Endodermal cell (in vitro differentiated cells): ENCODE data around the gene ADCY10. TPM values are rescaled to one million over a fixed set of nuclear protein-coding genes. Genes with fewer than 3 reads are reported as not detected.
"Not testable (repeated sequence)": the region's sequence is repeated elsewhere in the genome, so short reads cannot be mapped to it uniquely, and the experiment has no call there.

Experiments
- DNase-seq: peaks from one replicate; pipeline ENCODE4 v3.0.0-alpha.2; 2017
- H3K27ac ChIP-seq: 2 replicates; pipeline ENCODE4 v1.5.1; 2013; ENCODE audit warnings: mild to moderate bottlenecking, low read depth, low read length, moderate library complexity
- H3K27me3 ChIP-seq: 2 replicates; pipeline ENCODE4 v1.6.1; 2013; ENCODE audit warnings: mild to moderate bottlenecking, low read length, moderate library complexity; ENCODE audit not compliant: insufficient read depth, control insufficient read depth, poor library complexity, severe bottlenecking
- H3K36me3 ChIP-seq: 2 replicates; pipeline ENCODE4 v1.7.0; 2013; ENCODE audit warnings: mild to moderate bottlenecking, low read length, moderate library complexity; ENCODE audit not compliant: control insufficient read depth, insufficient read depth
- H3K4me1 ChIP-seq: one replicate; pipeline ENCODE4 v1.7.0; 2013; ENCODE audit warnings: low read length; ENCODE audit not compliant: control insufficient read depth, insufficient read depth
- H3K4me3 ChIP-seq: 2 replicates; pipeline ENCODE4 v1.5.1; 2013; ENCODE audit warnings: mild to moderate bottlenecking, low read length, moderate library complexity
- H3K9ac ChIP-seq: 2 replicates; pipeline ENCODE4 v1.6.1; 2013; ENCODE audit warnings: mild to moderate bottlenecking, low read length, moderate library complexity; ENCODE audit not compliant: poor library complexity, severe bottlenecking; ENCODE audit errors: extremely low read depth
- H3K9me3 ChIP-seq: 2 replicates; pipeline ENCODE4 v1.6.1; 2013; ENCODE audit warnings: mild to moderate bottlenecking, low read length, moderate library complexity; ENCODE audit not compliant: control insufficient read depth
- H3K27ac Mint-ChIP-seq: 2 replicates; pipeline ENCODE4 v1.8.0; 2020; ENCODE audit warnings: mixed read lengths
- H3K27me3 Mint-ChIP-seq: 2 replicates; pipeline ENCODE4 v1.8.0; 2021; ENCODE audit warnings: mild to moderate bottlenecking, mixed read lengths; ENCODE audit not compliant: insufficient read depth
- H3K36me3 Mint-ChIP-seq: 2 replicates; pipeline ENCODE4 v1.8.0; 2020; ENCODE audit warnings: low read depth, mixed read lengths
- H3K4me1 Mint-ChIP-seq: 2 replicates; pipeline ENCODE4 v1.8.0; 2020; ENCODE audit warnings: mixed read lengths
- H3K4me3 Mint-ChIP-seq: 2 replicates; pipeline ENCODE4 v1.8.0; 2020; ENCODE audit warnings: mild to moderate bottlenecking, moderate library complexity, mixed read lengths
- H3K9me3 Mint-ChIP-seq: 2 replicates; pipeline ENCODE4 v1.8.0; 2020; ENCODE audit warnings: mild to moderate bottlenecking, mixed read lengths
- CTCF ChIP-seq: fragments of 200-600 bp; sonication (generic); conservative IDR thresholded peaks from 2 replicates; pipeline ENCODE4 v1.5.0; 2021; ENCODE audit warnings: antibody characterized with exemption, mild to moderate bottlenecking
- WGBS, 2 experiments: methylation state at CpG; one replicate each; pipeline versions ENCODE4 v1.1.5 to v1.1.7; 2013; ENCODE audit warnings: missing lambda C conversion rate in 2 of 2, mixed read lengths in 1 of 2; ENCODE audit not compliant: insufficient coverage in 1 of 2, insufficient read length in 1 of 2; 5-methylcytosine and 5-hydroxymethylcytosine counted together
- total RNA-seq, 2 donors: library from RNA; stranded (reverse); fragmentation: NEBNext Ultra II Directional in 1 of 2; extraction: Animal tissue kit (Norgen Biotek cat#: 25700) in 1 of 2; gene quantifications; 2 replicates in 1 of 2; 3 replicates in 1 of 2; pipeline ENCODE4 v1.2.1, GENCODE V29; 2021

The ADCY10 gene
- total RNA-seq, 2 donors from 2014 or later = 0.13 TPM; not detected in 1

DNA sequence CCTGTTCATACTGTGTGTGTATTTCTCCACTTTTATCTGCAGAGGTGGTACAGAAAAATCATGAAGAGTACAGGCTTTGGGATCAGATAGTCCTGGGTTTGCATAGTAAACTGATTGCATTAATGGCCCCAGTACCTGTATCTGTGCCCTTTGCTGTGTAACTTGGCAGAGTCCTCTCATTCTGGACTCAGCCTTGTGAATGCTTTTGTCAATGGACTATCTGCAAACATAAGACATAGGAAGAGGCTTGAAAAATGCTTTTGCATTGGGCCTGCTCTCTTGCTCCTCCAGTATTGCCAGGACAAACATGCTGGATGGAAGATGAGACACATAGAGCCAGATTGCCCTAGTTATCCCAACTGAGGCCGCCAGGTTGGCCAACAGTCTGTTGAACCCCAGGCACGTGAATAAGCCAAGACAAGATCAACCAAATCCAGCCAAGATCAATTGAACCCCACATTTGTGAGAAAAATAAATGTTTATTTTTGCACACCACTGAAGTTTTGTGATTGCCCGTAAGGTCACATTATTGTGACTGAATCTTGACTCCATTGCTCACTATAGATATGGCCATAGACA lies 37.2 kb downstream of the ADCY10 start:
- Mint-ChIP-seq H3K9me3 (no peaks in the 10 kb centered on the region), H3K27me3 (no peaks in the 10 kb centered on the region)
- WGBS, 2 experiments = 96% methylated on average over 3 of the region's 3 CpGs; no CpG with 5 or more reads in 1 of the 2 experiments

DNA sequence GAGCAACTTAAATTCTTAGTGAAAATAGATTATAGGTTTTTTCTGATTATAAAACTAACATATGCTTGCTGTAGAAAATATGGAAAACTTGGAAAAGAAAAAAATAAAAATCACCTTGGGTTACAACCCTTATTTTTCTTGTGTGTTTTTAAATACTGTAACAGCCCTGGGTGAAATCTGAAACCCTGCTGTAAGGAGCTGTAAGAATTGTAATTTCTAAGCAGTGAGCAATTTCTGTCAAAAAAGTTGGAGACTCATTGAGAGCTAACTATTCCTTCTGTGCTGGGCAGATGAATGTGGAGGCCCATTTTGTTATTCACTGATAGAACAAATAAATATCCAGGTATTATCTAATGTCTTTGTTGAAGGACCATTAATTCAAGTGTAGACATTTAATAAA lies 42.6 kb downstream of the ADCY10 start:
- H3K27ac ChIP-seq = no peak overlapping the region

More for the DNA sequence above, 37.2 kb downstream of the ADCY10 start:
- H3K4me1 Mint-ChIP-seq = peaks cover 17% of the 10 kb centered on the region
- no peak overlapping the region for H3K9ac ChIP-seq
- no peaks in the 10 kb centered on the region for H3K27me3 ChIP-seq
- peaks cover 3% of the 10 kb centered on the region for H3K4me1 ChIP-seq
- no peaks in the 10 kb centered on the region for H3K9me3 ChIP-seq
- H3K4me3 ChIP-seq = no peak overlapping the region
- no peak for DNase-seq
- no peak overlapping the region for H3K27ac ChIP-seq
- H3K36me3 Mint-ChIP-seq = no peaks in the 10 kb centered on the region
- no peaks in the 10 kb centered on the region for H3K36me3 ChIP-seq
- no peak overlapping the region for H3K27ac Mint-ChIP-seq
- no peak overlapping the region for H3K4me3 Mint-ChIP-seq
- no peak for TF ChIP-seq CTCF

DNA sequence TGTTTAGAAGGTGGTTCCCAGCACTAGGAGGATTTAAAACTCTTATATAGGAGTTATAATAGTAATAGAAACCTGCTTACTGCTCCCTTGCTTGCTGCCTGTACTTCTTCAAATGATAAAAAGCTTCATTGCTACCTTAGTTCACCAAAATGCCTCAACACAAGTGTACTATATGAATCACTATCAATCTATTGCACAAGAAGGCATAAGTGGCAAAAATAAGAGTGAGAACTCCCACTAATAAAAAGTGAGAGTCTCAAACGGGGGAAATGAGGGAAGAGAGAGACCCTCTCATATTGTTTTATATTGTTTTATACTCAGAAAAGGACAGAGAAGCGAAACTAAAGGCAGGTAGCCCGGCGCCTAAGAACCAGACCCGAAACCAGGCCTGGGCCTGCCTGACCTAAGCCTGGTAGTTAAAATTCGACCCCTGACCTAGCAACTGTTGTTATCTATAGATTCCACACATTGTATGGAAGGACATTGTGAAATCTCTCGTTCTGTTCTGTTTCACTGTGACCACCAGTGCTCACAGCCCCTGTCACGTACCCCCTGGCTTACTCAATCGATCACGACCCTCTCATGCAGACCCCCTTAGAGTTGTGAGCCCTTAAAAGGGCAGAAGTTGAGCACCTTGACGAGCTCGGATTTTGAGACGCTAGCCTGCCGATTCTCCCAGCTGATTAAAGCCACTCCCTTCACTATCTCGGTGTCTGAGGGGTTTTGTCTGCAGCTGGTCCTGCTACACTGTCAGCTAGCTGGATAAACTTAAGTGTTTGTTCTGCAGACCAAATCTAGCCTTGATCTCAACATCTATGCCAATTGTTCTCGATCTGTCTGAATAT lies 44.6 kb downstream of the ADCY10 start:
- H3K36me3 ChIP-seq, H3K9me3 Mint-ChIP-seq, H3K27me3 Mint-ChIP-seq, H3K4me1 ChIP-seq, H3K9me3 ChIP-seq, H3K27ac ChIP-seq, H3K9ac ChIP-seq, H3K4me3 Mint-ChIP-seq, H3K27me3 ChIP-seq, H3K36me3 Mint-ChIP-seq: not testable (repeated sequence)
- 64 to 80% methylated on average over 11 to 16 of the region's 16 CpGs for WGBS, 2 experiments
- peak overlapping the region; percentile 92 for H3K27ac Mint-ChIP-seq
- H3K4me1 Mint-ChIP-seq = peaks cover 49% of the 10 kb centered on the region
- DNase-seq = peak; percentile 55
- peak overlapping the region; percentile 35 for H3K4me3 ChIP-seq

More for the DNA sequence above, 42.6 kb downstream of the ADCY10 start:
- H3K4me1 ChIP-seq = peaks cover 7% of the 10 kb centered on the region
- H3K4me1 Mint-ChIP-seq = peaks cover 41% of the 10 kb centered on the region
- H3K4me3 Mint-ChIP-seq = no peak overlapping the region
- no peak overlapping the region for H3K27ac Mint-ChIP-seq
- no peak for DNase-seq
- no peaks in the 10 kb centered on the region for H3K36me3 Mint-ChIP-seq
- no peak overlapping the region for H3K9ac ChIP-seq
- no peak for TF ChIP-seq CTCF
- no peaks in the 10 kb centered on the region for H3K9me3 Mint-ChIP-seq
- H3K27me3 Mint-ChIP-seq = no peaks in the 10 kb centered on the region
- no peaks in the 10 kb centered on the region for H3K27me3 ChIP-seq
- H3K36me3 ChIP-seq = peaks cover 5% of the 10 kb centered on the region
- H3K9me3 ChIP-seq = no peaks in the 10 kb centered on the region
- H3K4me3 ChIP-seq = no peak overlapping the region

DNA sequence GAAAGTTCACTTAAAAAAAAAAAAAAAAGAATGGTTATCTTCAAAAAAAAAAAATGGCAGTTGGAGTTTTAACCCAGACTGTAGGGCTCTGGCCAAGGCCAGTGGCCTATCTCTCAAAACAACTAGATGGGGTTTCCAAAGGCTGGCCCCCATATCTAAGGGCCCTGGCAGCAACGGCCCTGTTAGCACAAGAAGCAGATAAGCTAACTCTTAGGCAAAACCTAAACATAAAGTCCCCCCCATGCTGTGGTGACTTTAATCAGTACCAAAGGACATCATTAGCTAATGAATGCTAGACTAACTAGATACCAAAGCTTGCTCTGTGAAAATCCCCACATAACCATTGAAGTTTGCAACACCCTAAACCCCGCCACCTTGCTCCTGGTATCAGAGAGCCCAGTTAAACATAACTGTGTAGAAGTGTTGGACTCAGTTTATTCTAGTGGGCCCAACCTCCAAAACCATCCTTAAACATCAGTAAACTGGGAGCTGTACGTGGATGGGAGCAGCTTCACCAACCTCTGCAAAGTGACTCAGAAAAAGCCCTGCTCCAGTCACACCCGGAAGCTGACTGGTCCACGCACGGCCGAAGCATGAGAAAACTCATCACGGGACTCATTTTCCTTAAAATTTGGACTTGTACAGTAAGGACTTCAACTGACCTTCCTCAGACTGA lies 47.1 kb downstream of the ADCY10 start:
- not testable (repeated sequence) for DNase-seq
- 79% methylated on average over 3 of the region's 8 CpGs; no CpG with 5 or more reads in 1 of the 2 experiments for WGBS, 2 experiments

DNA sequence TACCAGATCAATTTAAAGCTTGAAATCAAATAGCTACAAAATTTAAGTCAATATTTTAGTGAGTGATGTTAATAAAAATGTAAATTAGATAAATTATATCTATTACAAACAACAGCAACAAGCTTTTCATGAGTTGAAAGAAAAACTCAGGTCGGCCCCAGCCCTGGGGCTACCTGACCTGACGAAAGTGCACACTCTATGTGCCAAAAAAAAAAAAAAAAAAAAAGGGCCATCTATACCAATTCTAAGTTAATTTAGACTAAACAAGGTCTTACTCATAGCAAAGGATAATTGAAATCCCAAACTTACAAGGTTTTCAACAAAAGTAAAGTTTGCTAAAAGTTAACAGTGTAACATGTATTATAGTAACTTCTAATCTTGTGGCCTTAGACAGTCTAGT lies 47.6 kb downstream of the ADCY10 start:
- not testable (repeated sequence) for DNase-seq, H3K4me1 ChIP-seq, H3K27ac ChIP-seq, H3K27me3 ChIP-seq, H3K9me3 ChIP-seq, H3K9me3 Mint-ChIP-seq, H3K36me3 ChIP-seq, H3K36me3 Mint-ChIP-seq, H3K27me3 Mint-ChIP-seq, H3K27ac Mint-ChIP-seq, H3K9ac ChIP-seq
- WGBS, 2 experiments = 92% methylated on average over 2 of the region's 2 CpGs; no CpG with 5 or more reads in 1 of the 2 experiments
- H3K4me3 ChIP-seq = peak overlapping the region; percentile 67
- H3K4me3 Mint-ChIP-seq = peak overlapping the region; percentile 48
- H3K4me1 Mint-ChIP-seq = peaks cover 64% of the 10 kb centered on the region

More for the DNA sequence above, 47.1 kb downstream of the ADCY10 start:
- peak overlapping the region; percentile 67 for H3K4me3 ChIP-seq
- H3K9me3 Mint-ChIP-seq, H3K9me3 ChIP-seq, H3K27ac ChIP-seq, H3K36me3 ChIP-seq, H3K4me1 ChIP-seq, H3K9ac ChIP-seq, H3K27me3 ChIP-seq, H3K4me3 Mint-ChIP-seq, H3K27me3 Mint-ChIP-seq, H3K36me3 Mint-ChIP-seq: not testable (repeated sequence)
- peak overlapping the region; percentile 72 for H3K27ac Mint-ChIP-seq
- peaks cover 63% of the 10 kb centered on the region for H3K4me1 Mint-ChIP-seq
